ENCODE measurements around the gene DDOST. TPM values are rescaled to one million over a fixed set of nuclear protein-coding genes. Genes with fewer than 3 reads are reported as not detected.

DDOST gene
- total RNA-seq, 2 donors from 2014 or later, result 252 to 280 TPM

DNA sequence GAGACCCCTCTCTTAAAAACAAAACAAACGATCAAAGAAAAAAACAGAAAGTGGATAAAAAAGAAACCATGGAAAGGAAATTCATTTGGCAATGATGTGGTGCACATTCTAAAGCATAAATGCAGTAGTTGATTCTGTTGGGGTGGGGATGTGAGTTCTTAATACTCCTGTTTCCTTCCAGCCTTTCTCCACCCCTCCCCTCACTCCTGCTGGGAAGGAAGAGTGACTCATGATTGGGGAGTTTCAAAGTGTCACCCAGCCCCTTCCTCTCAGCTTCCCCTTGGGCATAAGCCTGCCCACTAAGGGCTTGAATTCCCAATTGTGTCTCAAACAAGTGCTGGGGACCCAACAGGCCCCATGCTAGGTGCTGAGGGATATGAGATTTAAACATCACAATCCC, 34.6 kb downstream of the DDOST start:
- no peak overlapping the region for H3K4me3 Mint-ChIP-seq
- Histone ChIP-seq H3K27ac (ENCODE audit: low read depth, low read length) (no peak overlapping the region), H3K9me3 (ENCODE audit: control insufficient read depth, low read length) (peaks cover 22% of the 10 kb centered on the region), H3K4me3 (ENCODE audit: low read length) (no peak overlapping the region), H3K27me3 (ENCODE audit: control insufficient read depth, insufficient read depth, low read length, poor library complexity, severe bottlenecking) (no peaks in the 10 kb centered on the region), H3K4me1 (ENCODE audit: control insufficient read depth, insufficient read depth, low read length) (no peaks in the 10 kb centered on the region), H3K9ac (ENCODE audit: extremely low read depth, low read length, poor library complexity, severe bottlenecking) (no peak overlapping the region), H3K36me3 (ENCODE audit: control insufficient read depth, insufficient read depth, low read length) (no peaks in the 10 kb centered on the region)
- H3K4me1 Mint-ChIP-seq, result peaks cover 9% of the 10 kb centered on the region
- peaks cover 10% of the 10 kb centered on the region for H3K36me3 Mint-ChIP-seq (ENCODE audit: low read depth)
- no peaks in the 10 kb centered on the region for H3K27me3 Mint-ChIP-seq (ENCODE audit: insufficient read depth)
- DNase-seq, result no peak
- TF ChIP-seq, protein P1, sequence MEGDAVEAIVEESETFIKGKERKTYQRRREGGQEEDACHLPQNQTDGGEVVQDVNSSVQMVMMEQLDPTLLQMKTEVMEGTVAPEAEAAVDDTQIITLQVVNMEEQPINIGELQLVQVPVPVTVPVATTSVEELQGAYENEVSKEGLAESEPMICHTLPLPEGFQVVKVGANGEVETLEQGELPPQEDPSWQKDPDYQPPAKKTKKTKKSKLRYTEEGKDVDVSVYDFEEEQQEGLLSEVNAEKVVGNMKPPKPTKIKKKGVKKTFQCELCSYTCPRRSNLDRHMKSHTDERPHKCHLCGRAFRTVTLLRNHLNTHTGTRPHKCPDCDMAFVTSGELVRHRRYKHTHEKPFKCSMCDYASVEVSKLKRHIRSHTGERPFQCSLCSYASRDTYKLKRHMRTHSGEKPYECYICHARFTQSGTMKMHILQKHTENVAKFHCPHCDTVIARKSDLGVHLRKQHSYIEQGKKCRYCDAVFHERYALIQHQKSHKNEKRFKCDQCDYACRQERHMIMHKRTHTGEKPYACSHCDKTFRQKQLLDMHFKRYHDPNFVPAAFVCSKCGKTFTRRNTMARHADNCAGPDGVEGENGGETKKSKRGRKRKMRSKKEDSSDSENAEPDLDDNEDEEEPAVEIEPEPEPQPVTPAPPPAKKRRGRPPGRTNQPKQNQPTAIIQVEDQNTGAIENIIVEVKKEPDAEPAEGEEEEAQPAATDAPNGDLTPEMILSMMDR (conservative IDR thresholded peaks at IDR 0.05), result no peak
- peaks cover 48% of the 10 kb centered on the region for H3K9me3 Mint-ChIP-seq
- peak overlapping the region; percentile 74 for H3K27ac Mint-ChIP-seq
- whole genome bisulfite sequencing, 2 experiments (ENCODE audit: insufficient coverage in 1 of 2, insufficient read length in 1 of 2), result 100% methylated on average over 1 of the region's 1 CpG; no CpG with 5 or more reads in 1 of the 2 experiments

DNA sequence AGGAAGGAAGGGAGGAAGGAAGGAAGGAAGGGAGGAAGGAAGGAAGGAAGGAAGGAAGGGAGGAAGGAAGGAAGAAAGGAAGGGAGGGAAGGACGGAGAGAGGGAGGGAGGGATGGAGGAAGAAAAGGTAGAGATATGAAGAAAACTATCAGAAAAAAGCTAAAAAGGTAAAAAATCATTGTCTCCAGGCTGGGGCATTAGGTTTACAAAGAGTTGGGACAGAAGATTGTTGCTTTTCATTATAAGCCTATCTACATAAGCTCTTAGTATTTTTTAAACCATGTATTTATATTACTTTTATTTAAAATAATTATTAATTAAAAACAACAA, 35.1 kb downstream of the DDOST start:
- Histone ChIP-seq H3K9ac (ENCODE audit: extremely low read depth, low read length, poor library complexity, severe bottlenecking) (no peak overlapping the region), H3K27ac (ENCODE audit: low read depth, low read length) (no peak overlapping the region), H3K4me1 (ENCODE audit: control insufficient read depth, insufficient read depth, low read length) (no peaks in the 10 kb centered on the region), H3K4me3 (ENCODE audit: low read length) (no peak overlapping the region), H3K27me3 (ENCODE audit: control insufficient read depth, insufficient read depth, low read length, poor library complexity, severe bottlenecking) (no peaks in the 10 kb centered on the region), H3K36me3 (ENCODE audit: control insufficient read depth, insufficient read depth, low read length) (no peaks in the 10 kb centered on the region), H3K9me3 (ENCODE audit: control insufficient read depth, low read length) (peaks cover 22% of the 10 kb centered on the region)
- Mint-ChIP-seq H3K36me3 (ENCODE audit: low read depth) (peaks cover 10% of the 10 kb centered on the region), H3K4me1 (peaks cover 9% of the 10 kb centered on the region), H3K27me3 (ENCODE audit: insufficient read depth) (no peaks in the 10 kb centered on the region), H3K4me3 (no peak overlapping the region), H3K27ac (no peak overlapping the region), H3K9me3 (peaks cover 48% of the 10 kb centered on the region)
- WGBS, 2 experiments (ENCODE audit: insufficient coverage in 1 of 2, insufficient read length in 1 of 2), result 80% methylated on average over 1 of the region's 1 CpG; no CpG with 5 or more reads in 1 of the 2 experiments
- no peak for DNase-seq
- TF ChIP-seq, protein P1 (conservative IDR thresholded peaks at IDR 0.05), result no peak

DNA sequence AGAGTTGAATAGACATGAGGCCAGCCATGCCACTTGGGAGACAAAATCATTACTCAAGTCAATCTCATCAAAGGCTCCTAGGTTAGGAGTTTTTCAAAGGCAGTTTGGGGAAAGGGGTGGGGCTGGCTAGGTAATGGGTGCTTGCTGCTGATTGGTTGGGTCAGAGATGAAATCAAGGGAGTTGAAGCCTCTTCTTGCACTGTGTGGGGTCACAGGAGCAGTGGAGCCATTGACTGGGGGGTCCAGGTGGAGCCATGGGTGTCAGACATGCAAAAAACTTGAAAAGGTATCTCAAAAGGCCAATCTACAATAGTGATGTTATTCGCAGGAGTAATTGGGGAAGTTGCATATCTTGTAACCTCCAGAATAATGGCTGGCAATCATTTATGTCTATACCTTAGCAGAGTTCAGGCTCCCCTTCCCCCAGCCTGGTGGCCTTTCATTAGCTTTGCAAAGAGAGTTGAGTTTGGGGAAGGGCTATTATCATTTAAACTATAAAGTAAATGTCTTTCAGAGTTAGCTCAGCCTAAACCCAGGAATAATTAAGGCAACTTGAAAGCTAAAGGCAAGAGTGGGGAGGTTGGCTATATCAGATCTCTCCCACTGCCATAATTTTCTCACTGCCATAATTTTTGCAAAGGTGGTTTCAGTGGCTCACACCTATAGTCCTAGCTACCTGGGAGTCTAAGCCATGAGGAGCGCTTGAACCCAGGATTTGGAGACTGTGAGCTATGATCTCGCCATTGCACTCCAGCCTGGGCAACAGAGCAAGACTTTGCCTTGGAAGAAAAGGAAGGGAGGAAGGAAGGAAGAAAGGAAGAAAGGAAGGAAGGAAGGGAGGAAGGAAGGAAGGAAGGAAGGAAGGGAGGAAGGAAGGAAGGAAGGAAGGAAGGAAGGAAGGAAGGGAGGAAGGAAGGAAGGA, 35.7 kb downstream of the DDOST start:
- Histone ChIP-seq H3K36me3 (ENCODE audit: control insufficient read depth, insufficient read depth, low read length) (no peaks in the 10 kb centered on the region), H3K9me3 (ENCODE audit: control insufficient read depth, low read length) (peaks cover 22% of the 10 kb centered on the region), H3K27ac (ENCODE audit: low read depth, low read length) (no peak overlapping the region), H3K4me3 (ENCODE audit: low read length) (no peak overlapping the region), H3K27me3 (ENCODE audit: control insufficient read depth, insufficient read depth, low read length, poor library complexity, severe bottlenecking) (no peaks in the 10 kb centered on the region), H3K4me1 (ENCODE audit: control insufficient read depth, insufficient read depth, low read length) (no peaks in the 10 kb centered on the region), H3K9ac (ENCODE audit: extremely low read depth, low read length, poor library complexity, severe bottlenecking) (no peak overlapping the region)
- no peak overlapping the region for H3K4me3 Mint-ChIP-seq
- WGBS, 2 experiments (ENCODE audit: insufficient coverage in 1 of 2, insufficient read length in 1 of 2), result 60 to 100% methylated on average over 1 to 3 of the region's 3 CpGs
- H3K27ac Mint-ChIP-seq, result peak overlapping the region; percentile 13
- H3K36me3 Mint-ChIP-seq (ENCODE audit: low read depth), result peaks cover 10% of the 10 kb centered on the region
- TF ChIP-seq, protein P1 (conservative IDR thresholded peaks at IDR 0.05), result no peak
- H3K9me3 Mint-ChIP-seq, result peaks cover 46% of the 10 kb centered on the region
- H3K27me3 Mint-ChIP-seq (ENCODE audit: insufficient read depth), result no peaks in the 10 kb centered on the region
- H3K4me1 Mint-ChIP-seq, result peaks cover 9% of the 10 kb centered on the region
- DNase-seq, result peak; percentile 90

All from endodermal cell (in vitro differentiated cells).